Testis (tissue), 3 donors: Measurements from ENCODE around the gene ZNF423. TPM values are rescaled to one million over a fixed set of nuclear protein-coding genes. Genes with fewer than 3 reads are reported as not detected.

Experiments
- DNase-seq: peaks from one replicate; pipeline ENCODE4 v3.0.0-alpha.2; 2019
- H3K27ac ChIP-seq, 2 donors: fragments of 200-600 bp; sonication (generic); one replicate each; pipeline ENCODE4 v1.5.1; 2019
- H3K27me3 ChIP-seq: fragments of 200-600 bp; sonication (generic); one replicate; pipeline ENCODE4 v1.5.1; 2019
- H3K36me3 ChIP-seq: fragments of 200-600 bp; sonication (generic); one replicate; pipeline ENCODE4 v1.5.1; 2017; ENCODE audit warnings: low read depth; ENCODE audit errors: missing control alignments
- H3K4me1 ChIP-seq: fragments of 200-600 bp; sonication (generic); one replicate; pipeline ENCODE4 v1.5.1; 2019
- H3K4me3 ChIP-seq, 2 donors: fragments of 200-600 bp; sonication (generic); one replicate each; pipeline ENCODE4 v1.5.1; 2017 to 2019
- H3K9me3 ChIP-seq: fragments of 200-600 bp; sonication (generic); one replicate; pipeline ENCODE4 v1.5.1; 2017
- POLR2A ChIP-seq: fragments of 450-650 bp; IDR thresholded peaks from one replicate; pipeline ENCODE4 v1.6.1; 2017; ENCODE audit warnings: antibody characterized with exemption, mild to moderate bottlenecking, moderate library complexity
- WGBS, 2 donors: methylation state at CpG; one replicate each; pipeline ENCODE4 v1.1.5; 2018; 5-methylcytosine and 5-hydroxymethylcytosine counted together
- intact Hi-C: fragments of 100-400 bp; cut with DNase I; formaldehyde crosslinking; loops from one replicate; pipeline ENCODE4 v1.15.1; 2023; ENCODE audit warnings: low total_unique reads
- polyA plus RNA-seq: library from polyadenylated mRNA; stranded (reverse); fragments of 350-450 nt; fragmentation: Illumina TruSeq; extraction: RNeasy Lipid Tissue Mini Kit (QIAGEN cat#74804); gene quantifications from one replicate; pipeline ENCODE4 v1.2.3, GENCODE V29; 2014; ENCODE audit warnings: low read depth, low replicate concordance; ENCODE audit not compliant: insufficient read depth
- total RNA-seq, 2 donors: library from RNA; depleted of rRNA; stranded (reverse); fragments of >200 nt; gene quantifications; one replicate each; pipeline ENCODE4 v1.2.3, GENCODE V29; 2016
- TF ChIP-seq, protein P1 (sequence below), 3 experiments: fragments of 450-650 bp in 2 of 3; fragments of 200-600 bp in 1 of 3; sonication (generic) in 1 of 3; IDR thresholded peaks; one replicate each; pipeline ENCODE4 v1.5.1; 2016 to 2019; ENCODE audit warnings: antibody characterized with exemption in 3 of 3, mild to moderate bottlenecking in 2 of 3, moderate library complexity in 1 of 3

ZNF423 gene
- total and polyA plus RNA-seq, 3 donors from 2014 or later: 8.9 to 19.0 (median 12.1) TPM

DNA sequence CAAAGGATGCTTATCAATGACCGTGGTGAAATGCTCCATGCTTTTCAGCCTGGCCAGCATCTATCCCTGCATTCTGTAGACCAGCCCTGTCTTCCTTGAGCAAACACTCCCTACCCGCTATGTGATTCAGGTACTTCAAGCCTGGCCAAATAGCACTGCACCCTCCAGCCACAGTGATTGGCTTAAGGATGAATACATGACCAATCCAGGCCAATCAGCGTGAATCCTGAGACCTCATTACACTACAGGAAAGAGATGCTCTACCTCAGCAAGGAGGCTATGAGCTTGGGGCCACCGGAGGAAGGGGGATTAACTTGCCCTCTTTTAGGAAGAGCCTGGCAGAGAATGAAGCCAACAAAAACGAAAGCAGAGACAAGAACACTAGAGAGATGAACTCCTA is 162.5 kb downstream of the ZNF423 start:
- Histone ChIP-seq H3K27me3 (no peaks in the 10 kb centered on the region), H3K27ac (no peak overlapping the region), H3K4me3 (no peak overlapping the region), H3K36me3 (no peaks in the 10 kb centered on the region), H3K4me1 (peaks cover 4% of the 10 kb centered on the region), H3K9me3 (no peaks in the 10 kb centered on the region)
- intact Hi-C loops: loop anchor here (10.0 kb wide), 1 partner anchor 51 kb away; no protein-coding TSS in a partner anchor
- no peak for DNase-seq
- TF ChIP-seq POLR2A: no peak
- TF ChIP-seq, protein P1, sequence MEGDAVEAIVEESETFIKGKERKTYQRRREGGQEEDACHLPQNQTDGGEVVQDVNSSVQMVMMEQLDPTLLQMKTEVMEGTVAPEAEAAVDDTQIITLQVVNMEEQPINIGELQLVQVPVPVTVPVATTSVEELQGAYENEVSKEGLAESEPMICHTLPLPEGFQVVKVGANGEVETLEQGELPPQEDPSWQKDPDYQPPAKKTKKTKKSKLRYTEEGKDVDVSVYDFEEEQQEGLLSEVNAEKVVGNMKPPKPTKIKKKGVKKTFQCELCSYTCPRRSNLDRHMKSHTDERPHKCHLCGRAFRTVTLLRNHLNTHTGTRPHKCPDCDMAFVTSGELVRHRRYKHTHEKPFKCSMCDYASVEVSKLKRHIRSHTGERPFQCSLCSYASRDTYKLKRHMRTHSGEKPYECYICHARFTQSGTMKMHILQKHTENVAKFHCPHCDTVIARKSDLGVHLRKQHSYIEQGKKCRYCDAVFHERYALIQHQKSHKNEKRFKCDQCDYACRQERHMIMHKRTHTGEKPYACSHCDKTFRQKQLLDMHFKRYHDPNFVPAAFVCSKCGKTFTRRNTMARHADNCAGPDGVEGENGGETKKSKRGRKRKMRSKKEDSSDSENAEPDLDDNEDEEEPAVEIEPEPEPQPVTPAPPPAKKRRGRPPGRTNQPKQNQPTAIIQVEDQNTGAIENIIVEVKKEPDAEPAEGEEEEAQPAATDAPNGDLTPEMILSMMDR (IDR thresholded peaks at IDR 0.05): no peak
- 83 to 86% methylated on average over 5 of the region's 5 CpGs for WGBS, 2 donors

DNA sequence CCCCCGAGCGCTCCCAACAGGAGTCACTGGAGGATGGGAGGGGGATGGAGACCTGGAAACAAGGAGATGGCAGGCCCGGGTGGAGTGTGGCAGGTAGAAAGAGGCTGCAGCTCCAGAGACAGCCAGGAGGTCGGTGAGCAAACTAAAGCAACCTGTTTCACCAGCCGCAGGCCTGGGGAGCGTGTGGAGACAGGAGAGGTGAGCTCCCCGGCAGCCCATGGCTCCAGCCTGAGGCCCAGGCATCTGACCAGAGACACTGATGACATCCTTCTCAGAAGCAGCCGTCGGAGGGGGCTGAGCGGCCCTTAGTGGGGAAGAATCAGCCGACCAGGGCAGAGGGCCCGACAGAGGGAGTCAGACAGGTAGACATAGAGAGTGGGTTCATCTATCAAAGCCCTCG is 165.1 kb downstream of the ZNF423 start:
- Histone ChIP-seq H3K27ac (no peak overlapping the region), H3K4me3 (no peak overlapping the region), H3K27me3 (no peaks in the 10 kb centered on the region), H3K9me3 (no peaks in the 10 kb centered on the region), H3K4me1 (no peaks in the 10 kb centered on the region), H3K36me3 (no peaks in the 10 kb centered on the region)
- intact Hi-C loops: loop anchor here (10.0 kb wide), 1 partner anchor 54 kb away; no protein-coding TSS in a partner anchor
- TF ChIP-seq, protein P1 (IDR thresholded peaks at IDR 0.05): no peak
- TF ChIP-seq POLR2A: no peak
- WGBS, 2 donors: 81 to 90% methylated on average over 13 of the region's 13 CpGs
- DNase-seq: no peak

DNA sequence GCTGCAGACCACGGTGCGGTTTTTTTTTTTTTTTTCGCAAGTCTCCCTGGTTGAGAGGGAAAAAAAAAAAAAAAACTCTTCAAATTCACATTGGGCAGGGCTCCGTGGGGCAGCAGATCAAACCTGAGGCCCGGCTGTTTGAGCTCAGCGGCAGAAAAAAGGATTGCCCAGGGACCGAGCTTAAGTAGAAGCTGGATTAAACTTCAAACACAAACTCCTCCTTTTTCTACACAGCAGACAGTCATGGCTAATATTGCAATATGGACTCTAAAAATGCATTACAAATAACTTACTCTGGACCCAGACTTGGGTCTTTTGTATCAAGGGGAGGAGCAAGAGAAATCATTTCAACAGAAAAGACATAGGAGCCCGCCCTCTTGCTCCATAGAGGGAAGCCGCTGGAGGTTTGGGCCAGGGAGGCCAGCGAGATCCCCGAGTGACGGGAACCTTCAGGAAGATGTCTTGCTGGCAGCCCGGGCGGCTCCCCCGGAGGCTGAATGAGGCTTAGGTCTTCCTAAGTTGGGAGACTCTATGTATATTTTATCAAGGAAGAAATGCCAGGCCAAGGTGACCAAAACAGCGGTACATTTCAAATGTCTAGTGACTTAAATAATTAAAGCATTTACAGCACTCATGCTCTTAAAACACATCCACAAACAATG is 167.7 kb downstream of the ZNF423 start:
- Histone ChIP-seq H3K4me3 (no peak overlapping the region), H3K4me1 (no peaks in the 10 kb centered on the region), H3K9me3 (no peaks in the 10 kb centered on the region), H3K27me3 (no peaks in the 10 kb centered on the region), H3K27ac (no peak overlapping the region), H3K36me3 (no peaks in the 10 kb centered on the region)
- TF ChIP-seq, protein P1 (IDR thresholded peaks at IDR 0.05): no peak
- TF ChIP-seq POLR2A: no peak
- intact Hi-C loops: no loop called here
- DNase-seq: no peak
- WGBS, 2 donors: 86 to 87% methylated on average over 16 of the region's 16 CpGs

DNA sequence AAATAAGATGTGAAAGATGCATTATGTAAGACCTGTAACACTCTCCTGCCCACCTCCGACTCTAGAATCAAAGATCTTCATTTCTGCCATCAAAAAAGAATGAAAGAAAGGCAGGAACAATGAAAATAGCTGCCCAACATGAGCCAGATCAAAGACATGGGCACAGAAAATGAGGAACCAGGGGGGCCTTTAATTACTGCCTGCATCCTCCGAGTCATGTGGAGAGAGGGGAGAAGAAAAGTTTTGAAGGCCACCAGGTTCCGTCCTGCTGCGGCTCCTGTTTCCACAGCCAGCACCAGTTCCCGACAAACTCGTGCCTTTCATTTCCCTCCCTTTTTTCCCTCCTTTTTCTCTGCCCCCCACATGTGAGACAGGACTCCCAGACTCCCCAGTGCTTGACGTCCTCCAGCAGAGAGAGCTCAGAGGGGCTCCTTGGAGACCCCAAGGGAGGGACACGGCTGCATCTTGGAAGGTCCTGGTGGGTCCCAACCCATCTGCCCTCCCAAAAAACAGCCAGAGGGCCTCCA is 168.4 kb downstream of the ZNF423 start:
- Histone ChIP-seq H3K4me1 (no peaks in the 10 kb centered on the region), H3K9me3 (no peaks in the 10 kb centered on the region), H3K4me3 (no peak overlapping the region), H3K36me3 (no peaks in the 10 kb centered on the region), H3K27ac (no peak overlapping the region), H3K27me3 (no peaks in the 10 kb centered on the region)
- intact Hi-C loops: no loop called here
- WGBS, 2 donors: 75 to 82% methylated on average over 8 of the region's 8 CpGs
- no peak for TF ChIP-seq POLR2A
- TF ChIP-seq, protein P1 (IDR thresholded peaks at IDR 0.05): no peak
- DNase-seq: no peak

DNA sequence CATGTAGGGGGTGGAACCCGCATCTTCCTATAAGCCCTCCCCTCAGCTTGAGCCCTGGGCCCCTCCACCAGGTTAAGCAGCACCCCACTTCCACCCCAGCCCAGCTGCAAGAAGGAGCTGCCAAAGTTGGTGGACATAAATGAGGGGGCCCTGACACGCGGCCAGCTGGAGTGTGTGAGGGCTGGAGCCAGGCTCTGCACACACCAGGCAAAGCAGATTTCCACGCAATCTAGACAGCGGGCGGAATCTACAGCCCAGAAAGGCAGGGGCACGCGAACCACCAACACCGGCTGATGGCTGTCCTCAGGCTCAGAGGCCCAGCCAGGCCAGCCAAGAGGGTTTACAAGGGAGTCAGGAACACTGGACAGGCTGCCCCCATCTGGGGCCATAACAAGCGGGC is 171.2 kb downstream of the ZNF423 start:
- Histone ChIP-seq H3K4me3 (no peak overlapping the region), H3K27me3 (no peaks in the 10 kb centered on the region), H3K27ac (no peak overlapping the region), H3K9me3 (no peaks in the 10 kb centered on the region), H3K36me3 (no peaks in the 10 kb centered on the region), H3K4me1 (no peaks in the 10 kb centered on the region)
- no peak for TF ChIP-seq POLR2A
- TF ChIP-seq, protein P1 (IDR thresholded peaks at IDR 0.05): no peak
- DNase-seq: no peak
- intact Hi-C loops: no loop called here
- WGBS, 2 donors: 56 to 95% methylated on average over 3 to 10 of the region's 10 CpGs
